Breast epithelium (tissue), 4 donors: ENCODE results near the gene ZNF397. TPM values are rescaled to one million over a fixed set of nuclear protein-coding genes. Genes with fewer than 3 reads are reported as not detected.

ENCODE experiments used
- DNase-seq, 2 donors: peaks; one replicate each; pipeline ENCODE4 v3.0.0-alpha.2; 2019; ENCODE audit warnings: low spot score in 2 of 2
- H3K27ac ChIP-seq, 2 donors: fragments of 200-600 bp; sonication (generic) in 1 of 2; one replicate each; pipeline ENCODE4 v1.5.1; 2016 to 2019; ENCODE audit warnings: mild to moderate bottlenecking in 1 of 2
- H3K27me3 ChIP-seq, 2 donors: fragments of 200-600 bp; sonication (generic) in 1 of 2; one replicate each; pipeline versions ENCODE4 v1.5.1 to v1.6.0; 2017 to 2019; ENCODE audit warnings: control low read depth in 1 of 2, mild to moderate bottlenecking in 1 of 2
- H3K36me3 ChIP-seq: fragments of 200-600 bp; one replicate; pipeline ENCODE4 v1.5.1; 2019
- H3K4me1 ChIP-seq, 2 donors: fragments of 200-600 bp; sonication (generic); one replicate each; pipeline ENCODE4 v1.5.1; 2016 to 2019; ENCODE audit warnings: control low read depth in 1 of 2
- H3K4me3 ChIP-seq, 3 donors: fragments of 200-600 bp; sonication (generic); 1 replicate in 2 of 3; 2 replicates in 1 of 3; pipeline ENCODE4 v1.5.1; 2016 to 2019; ENCODE audit warnings: mild to moderate bottlenecking in 3 of 3, moderate library complexity in 2 of 3
- H3K9me3 ChIP-seq, 2 donors: fragments of 200-600 bp; sonication (generic) in 1 of 2; one replicate each; pipeline ENCODE4 v1.5.1; 2016 to 2019; ENCODE audit warnings: control low read depth in 1 of 2
- CTCF ChIP-seq, 3 donors: fragments of 450-650 bp; IDR thresholded peaks; one replicate each; pipeline ENCODE4 v1.5.1; 2016 to 2017; ENCODE audit warnings: antibody characterized with exemption in 3 of 3, mild to moderate bottlenecking in 3 of 3, moderate library complexity in 3 of 3
- POLR2A ChIP-seq: fragments of 450-650 bp; IDR thresholded peaks from one replicate; pipeline ENCODE4 v1.6.1; 2016; ENCODE audit warnings: antibody characterized with exemption, mild to moderate bottlenecking, moderate library complexity
- POLR2AphosphoS5 ChIP-seq, 3 donors: sonication (generic); formaldehyde crosslinking; IDR thresholded peaks; one replicate each; pipeline ENCODE4 v1.6.1; 2017; ENCODE audit warnings: antibody characterized with exemption in 3 of 3
- intact Hi-C: fragments of 100-400 bp; cut with DNase I; formaldehyde crosslinking; loops from one replicate; pipeline ENCODE4 v1.15.1; 2023; ENCODE audit warnings: low total_unique reads
- total RNA-seq, 3 donors: library from RNA; depleted of rRNA; stranded (reverse); fragments of >200 nt; gene quantifications; one replicate each; pipeline ENCODE4 v1.1.0, GENCODE V29; 2016

ZNF397 gene
- total RNA-seq, 3 donors from 2014 or later, result 27.2 to 44.5 (median 38.0) TPM

GRCh38 chr18:35290094-35290735, 49.4 kb downstream of the ZNF397 start, which contains the start of gene ZSCAN30:
TSS of gene ZSCAN30 (minus strand) at chr18:35290229. CDS start at chr18:35264352, 25,877 bp downstream.
- H3K4me1 ChIP-seq, result no peaks in the 10 kb centered on the region
- H3K4me3 ChIP-seq, result peak within 1 kb of the TSS; percentile 60 to 98 (median 79)
- no peaks in the 10 kb centered on the region for H3K9me3 ChIP-seq
- no peaks in the 10 kb centered on the region for H3K36me3 ChIP-seq
- peak within 1 kb of the TSS; percentile 94 to 95 for H3K27ac ChIP-seq
- peak; percentile 75 to 87 (median 81) for TF ChIP-seq POLR2AphosphoS5 (IDR thresholded peaks at IDR 0.05)
- peak; percentile 9 for TF ChIP-seq POLR2A
- no peak for TF ChIP-seq CTCF (IDR thresholded peaks at IDR 0.05)
- DNase-seq, result peak; percentile 91 to 95
- intact Hi-C loops, result no loop called here
- H3K27me3 ChIP-seq, result no peaks in the 10 kb centered on the region

- Histone ChIP-seq H3K4me1 (no peaks in the 10 kb centered on the region), H3K4me3 (peak overlapping the region; percentile 60 to 98 (median 79)), H3K27ac (peak overlapping the region in 1 of 2 donors; percentile 95), H3K36me3 (no peaks in the 10 kb centered on the region), H3K27me3 (no peaks in the 10 kb centered on the region), H3K9me3 (no peaks in the 10 kb centered on the region)
- TF ChIP-seq CTCF (IDR thresholded peaks at IDR 0.05) (no peak), POLR2A (no peak), POLR2AphosphoS5 (IDR thresholded peaks at IDR 0.05) (no peak)
- intact Hi-C loops, result no loop called here
- no peak for DNase-seq
Measured at GRCh38 chr18:35291166-35291565, 50.3 kb downstream of the ZNF397 start.

- Histone ChIP-seq H3K27ac (no peak overlapping the region), H3K27me3 (no peaks in the 10 kb centered on the region), H3K4me1 (no peaks in the 10 kb centered on the region), H3K36me3 (peaks cover 4% of the 10 kb centered on the region), H3K9me3 (peaks cover 11 to 22% of the 10 kb centered on the region in 2 donors), H3K4me3 (no peak overlapping the region)
- DNase-seq, result no peak
- no peak for TF ChIP-seq CTCF (IDR thresholded peaks at IDR 0.05)
- no peak for TF ChIP-seq POLR2AphosphoS5 (IDR thresholded peaks at IDR 0.05)
- TF ChIP-seq POLR2A, result no peak
- intact Hi-C loops, result no loop called here
Measured at GRCh38 chr18:35296060-35296459, 55.2 kb downstream of the ZNF397 start.

- H3K27me3 ChIP-seq, result no peaks in the 10 kb centered on the region
- intact Hi-C loops, result no loop called here
- H3K9me3 ChIP-seq, result peaks cover 78 to 91% of the 10 kb centered on the region in 2 donors
- no peaks in the 10 kb centered on the region for H3K4me1 ChIP-seq
- no peaks in the 10 kb centered on the region for H3K36me3 ChIP-seq
- DNase-seq, result no peak
- TF ChIP-seq POLR2AphosphoS5 (IDR thresholded peaks at IDR 0.05) (no peak), POLR2A (no peak), CTCF (IDR thresholded peaks at IDR 0.05) (no peak)
- no peak overlapping the region for H3K27ac ChIP-seq
- no peak overlapping the region for H3K4me3 ChIP-seq
Measured at GRCh38 chr18:35303610-35304009, 62.8 kb downstream of the ZNF397 start.

- no peaks in the 10 kb centered on the region for H3K36me3 ChIP-seq
- peaks cover 74 to 82% of the 10 kb centered on the region in 2 donors for H3K9me3 ChIP-seq
- intact Hi-C loops, result no loop called here
- no peak overlapping the region for H3K4me3 ChIP-seq
- H3K4me1 ChIP-seq, result no peaks in the 10 kb centered on the region
- no peak for DNase-seq
- H3K27me3 ChIP-seq, result no peaks in the 10 kb centered on the region
- H3K27ac ChIP-seq, result no peak overlapping the region
- TF ChIP-seq POLR2A (no peak), CTCF (IDR thresholded peaks at IDR 0.05) (no peak), POLR2AphosphoS5 (IDR thresholded peaks at IDR 0.05) (no peak)
Measured at GRCh38 chr18:35306588-35307250, 65.9 kb downstream of the ZNF397 start.
